ENCODE data around the gene WNT5A. TPM values are rescaled to one million over a fixed set of nuclear protein-coding genes. Genes with fewer than 3 reads are reported as not detected.
A peak's percentile ranks its signal among the peaks of the same experiment; 100 is the strongest.

The WNT5A gene
- 168 and 203 TPM in 2 replicates for polyA plus RNA-seq (2011; rRNA removed)
- polyA minus RNA-seq (2011; rRNA and poly(A)+ RNA removed), result 290 TPM in 2 replicates

DNA sequence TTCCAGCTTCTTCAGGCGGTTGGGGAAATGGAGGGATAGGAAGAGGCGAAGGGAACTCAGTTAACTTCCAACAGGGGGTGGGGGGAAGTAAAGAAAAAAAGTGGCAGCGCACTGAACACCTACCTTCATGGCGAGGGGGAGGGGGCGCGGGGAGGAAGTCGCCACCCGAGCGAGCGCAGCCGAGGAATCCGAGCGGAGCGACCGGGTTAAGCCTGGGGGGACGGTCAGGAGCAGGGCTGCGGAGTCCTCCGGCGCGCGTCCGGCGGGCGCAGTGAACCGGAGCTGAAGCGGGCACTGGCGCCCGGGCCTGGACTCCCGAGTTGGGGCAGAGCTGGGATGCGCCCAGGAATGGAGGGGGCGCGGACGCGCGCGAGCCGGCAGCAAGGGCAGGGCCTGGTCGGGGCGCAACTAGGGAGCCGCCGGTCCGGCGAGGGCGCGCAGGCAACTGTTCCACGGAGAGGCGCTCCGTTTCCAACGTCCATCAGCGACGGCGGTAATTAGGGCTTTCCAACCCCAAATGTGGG, at the start of gene WNT5A:
Gene WNT5A (minus strand): TSS at position 450 of the 524 bp plus-strand sequence. CDS start 321 bp downstream, at position 129.
- H3K4me3 ChIP-seq (ENCODE audit: low read depth, low read length), result peak within 1 kb of the TSS; percentile 98
- no peaks in the 10 kb centered on the region for H3K27me3 ChIP-seq (ENCODE audit: control insufficient read depth, insufficient read depth, low read length)
- POLR2A ChIA-PET, result interaction anchor here (0.6 to 1.2 kb wide), 5 partner anchors 19 to 595 kb away, joined by 3 to 5 read pairs (median 3); no protein-coding TSS in a partner anchor
- CTCF ChIA-PET, result interaction anchor here (0.6 to 3.1 kb wide), 4 partner anchors 175 to 614 kb away, joined by 3 to 31 read pairs (median 4); no protein-coding TSS in a partner anchor
- TF ChIP-seq, protein P1, sequence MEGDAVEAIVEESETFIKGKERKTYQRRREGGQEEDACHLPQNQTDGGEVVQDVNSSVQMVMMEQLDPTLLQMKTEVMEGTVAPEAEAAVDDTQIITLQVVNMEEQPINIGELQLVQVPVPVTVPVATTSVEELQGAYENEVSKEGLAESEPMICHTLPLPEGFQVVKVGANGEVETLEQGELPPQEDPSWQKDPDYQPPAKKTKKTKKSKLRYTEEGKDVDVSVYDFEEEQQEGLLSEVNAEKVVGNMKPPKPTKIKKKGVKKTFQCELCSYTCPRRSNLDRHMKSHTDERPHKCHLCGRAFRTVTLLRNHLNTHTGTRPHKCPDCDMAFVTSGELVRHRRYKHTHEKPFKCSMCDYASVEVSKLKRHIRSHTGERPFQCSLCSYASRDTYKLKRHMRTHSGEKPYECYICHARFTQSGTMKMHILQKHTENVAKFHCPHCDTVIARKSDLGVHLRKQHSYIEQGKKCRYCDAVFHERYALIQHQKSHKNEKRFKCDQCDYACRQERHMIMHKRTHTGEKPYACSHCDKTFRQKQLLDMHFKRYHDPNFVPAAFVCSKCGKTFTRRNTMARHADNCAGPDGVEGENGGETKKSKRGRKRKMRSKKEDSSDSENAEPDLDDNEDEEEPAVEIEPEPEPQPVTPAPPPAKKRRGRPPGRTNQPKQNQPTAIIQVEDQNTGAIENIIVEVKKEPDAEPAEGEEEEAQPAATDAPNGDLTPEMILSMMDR (IDR thresholded peaks at IDR 0.05; ENCODE audit: low read depth, low read length), result no peak
- H3K9me3 ChIP-seq (ENCODE audit: control insufficient read depth, insufficient read depth, low read length), result no peaks in the 10 kb centered on the region; the same call in 1 of the 2 replicates
- DNase-seq (ENCODE audit: low read depth, low spot score), result no peak
- H3K27ac ChIP-seq (ENCODE audit: low read depth, low read length), result peak within 1 kb of the TSS; percentile 97

DNA sequence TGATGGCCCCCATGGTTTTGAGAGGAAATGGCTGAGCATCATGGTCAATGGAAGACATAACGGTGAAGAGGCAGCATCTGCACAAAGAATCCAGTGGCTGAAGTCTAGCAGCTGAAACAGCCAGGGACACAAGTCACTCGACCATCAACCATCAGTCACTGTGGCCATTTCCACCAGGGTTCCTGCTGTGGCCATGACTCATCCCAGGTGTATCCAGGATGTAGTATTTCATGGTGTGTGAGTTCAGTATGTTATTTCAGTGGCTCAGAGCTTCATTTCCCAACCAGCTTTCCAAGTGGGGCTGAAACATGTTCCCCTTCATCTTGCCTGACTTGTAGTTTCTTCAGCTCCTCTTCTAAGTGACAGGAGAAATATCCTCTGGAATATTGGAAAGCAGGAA, 47.8 kb upstream of the WNT5A start:
- ChIA-PET CTCF (no interaction called here), POLR2A (no interaction called here)
- no peak overlapping the region for H3K27ac ChIP-seq (ENCODE audit: low read depth, low read length)
- no peak for DNase-seq (ENCODE audit: low read depth, low spot score)
- TF ChIP-seq, protein P1 (IDR thresholded peaks at IDR 0.05; ENCODE audit: low read depth, low read length), result no peak
- no peak overlapping the region for H3K4me3 ChIP-seq (ENCODE audit: low read depth, low read length)
- H3K9me3 ChIP-seq (ENCODE audit: control insufficient read depth, insufficient read depth, low read length), result no peaks in the 10 kb centered on the region
- peaks cover 4% of the 10 kb centered on the region for H3K27me3 ChIP-seq (ENCODE audit: control insufficient read depth, insufficient read depth, low read length)

DNA sequence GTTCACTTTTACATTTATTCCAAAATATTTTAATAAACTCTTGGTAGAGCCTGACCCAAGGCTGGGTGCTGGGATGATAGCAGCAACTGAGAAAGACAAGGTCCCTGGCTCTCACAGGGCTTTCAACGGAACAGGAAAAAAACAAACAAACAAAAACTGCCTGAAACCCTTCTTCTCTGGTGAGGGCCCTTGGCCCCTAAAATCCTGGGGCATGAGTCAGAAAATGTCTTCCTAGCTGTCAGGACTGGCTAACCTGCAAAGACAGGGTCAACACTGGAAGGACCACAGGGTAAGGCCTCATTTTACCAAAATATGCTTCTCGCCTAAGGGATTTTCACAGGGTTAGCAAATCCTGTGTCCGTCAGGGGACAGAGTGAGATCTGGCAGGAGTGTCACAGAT, 45.7 kb upstream of the WNT5A start:
- DNase-seq (ENCODE audit: low read depth, low spot score), result no peak
- no peaks in the 10 kb centered on the region for H3K27me3 ChIP-seq (ENCODE audit: control insufficient read depth, insufficient read depth, low read length)
- H3K9me3 ChIP-seq (ENCODE audit: control insufficient read depth, insufficient read depth, low read length), result no peaks in the 10 kb centered on the region
- ChIA-PET POLR2A (no interaction called here), CTCF (no interaction called here)
- no peak overlapping the region for H3K27ac ChIP-seq (ENCODE audit: low read depth, low read length)
- TF ChIP-seq, protein P1 (IDR thresholded peaks at IDR 0.05; ENCODE audit: low read depth, low read length), result no peak
- H3K4me3 ChIP-seq (ENCODE audit: low read depth, low read length), result no peak overlapping the region

DNA sequence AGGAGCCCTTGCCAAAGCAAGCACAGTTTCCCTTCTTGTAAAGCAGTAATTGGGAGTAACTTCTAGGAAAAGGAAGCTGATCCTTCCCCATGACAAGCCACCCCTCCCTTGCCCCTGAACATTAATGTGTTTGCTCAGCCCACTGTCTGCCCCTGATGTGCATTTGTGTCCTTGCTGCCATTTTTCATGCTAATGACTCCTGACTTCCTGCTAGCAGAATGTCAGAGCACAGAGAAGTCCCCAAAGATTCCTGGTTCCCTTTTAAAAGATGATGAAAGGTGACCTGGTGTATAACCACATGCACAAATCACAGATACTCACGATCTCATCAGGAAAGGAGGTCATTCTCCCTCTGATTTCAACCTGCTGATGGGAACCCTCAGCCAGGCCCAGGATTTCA, 44.2 kb upstream of the WNT5A start:
- DNase-seq (ENCODE audit: low read depth, low spot score), result no peak
- Histone ChIP-seq H3K9me3 (ENCODE audit: control insufficient read depth, insufficient read depth, low read length) (no peaks in the 10 kb centered on the region), H3K27me3 (ENCODE audit: control insufficient read depth, insufficient read depth, low read length) (peaks cover 4% of the 10 kb centered on the region), H3K27ac (ENCODE audit: low read depth, low read length) (no peak overlapping the region), H3K4me3 (ENCODE audit: low read depth, low read length) (no peak overlapping the region)
- CTCF ChIA-PET, result interaction anchor here (0.5 to 0.7 kb wide), 2 partner anchors 11 to 676 kb away, joined by 3 to 4 read pairs; no protein-coding TSS in a partner anchor
- POLR2A ChIA-PET, result no interaction called here
- TF ChIP-seq, protein P1 (IDR thresholded peaks at IDR 0.05; ENCODE audit: low read depth, low read length), result no peak

DNA sequence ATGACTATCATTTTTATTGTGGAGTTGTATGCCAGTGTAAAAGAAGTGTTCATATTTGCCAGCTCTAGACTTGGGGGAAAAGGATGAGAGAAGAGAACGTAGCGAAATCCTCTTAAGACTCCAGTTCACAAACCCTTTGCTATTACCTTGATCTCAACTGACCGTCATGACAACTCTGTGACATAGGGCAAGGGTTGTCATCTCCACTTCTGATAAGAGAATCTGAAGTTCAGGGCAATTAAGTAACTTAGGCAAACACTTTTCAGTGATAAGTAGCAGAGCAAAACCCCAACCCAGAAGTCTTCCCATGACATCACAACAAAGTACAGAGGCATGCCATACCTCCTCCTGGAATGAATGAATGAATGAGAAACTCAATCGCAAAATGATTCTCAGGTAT, 40.3 kb upstream of the WNT5A start:
- POLR2A ChIA-PET, result no interaction called here
- TF ChIP-seq, protein P1 (IDR thresholded peaks at IDR 0.05; ENCODE audit: low read depth, low read length), result no peak

More for the DNA sequence above, 40.3 kb upstream of the WNT5A start:
- Histone ChIP-seq H3K27me3 (ENCODE audit: control insufficient read depth, insufficient read depth, low read length) (peaks cover 7% of the 10 kb centered on the region), H3K4me3 (ENCODE audit: low read depth, low read length) (no peak overlapping the region), H3K27ac (ENCODE audit: low read depth, low read length) (no peak overlapping the region), H3K9me3 (ENCODE audit: control insufficient read depth, insufficient read depth, low read length) (no peaks in the 10 kb centered on the region)
- no peak for DNase-seq (ENCODE audit: low read depth, low spot score)
- CTCF ChIA-PET, result no interaction called here

All from AG04450 (cell line).